NB4 (cell line): Measurements from ENCODE around the gene SEPTIN5.

ENCODE experiments used
- DNase-seq: peaks from one replicate; pipeline ENCODE4 v3.0.0; 2010; ENCODE audit warnings: low read depth
- H3K4me3 ChIP-seq: one replicate; pipeline ENCODE4 v1.5.1; 2011; ENCODE audit warnings: mild to moderate bottlenecking, low read depth, low read length, moderate library complexity
- CTCF ChIP-seq: IDR thresholded peaks from one replicate; pipeline ENCODE4 v1.5.1; 2012; ENCODE audit warnings: low read depth, low read length
- MAX ChIP-seq: IDR thresholded peaks from 2 replicates; pipeline ENCODE4 v1.6.1; 2011; ENCODE audit warnings: low read depth, low read length
- MYC ChIP-seq: IDR thresholded peaks from 2 replicates; pipeline ENCODE4 v1.6.1; 2011; ENCODE audit warnings: low read depth, low read length
- POLR2A ChIP-seq: IDR thresholded peaks from 2 replicates; pipeline ENCODE4 v1.6.1; 2011; ENCODE audit warnings: mild to moderate bottlenecking; ENCODE audit not compliant: insufficient read length; ENCODE audit errors: extremely low read depth

SEPTIN5 gene

GRCh38 chr22:19728836-19729235 lies 14.5 kb downstream of the SEPTIN5 start:
- no peak for TF ChIP-seq MYC
- TF ChIP-seq MAX, result no peak
- no peak for TF ChIP-seq POLR2A
- TF ChIP-seq CTCF, result no peak
- DNase-seq, result no peak
- no peak overlapping the region for H3K4me3 ChIP-seq

- DNase-seq, result no peak
Observed at GRCh38 chr22:19729507-19729906, 15.2 kb downstream of the SEPTIN5 start.

GRCh38 chr22:19730198-19730597 lies 15.9 kb downstream of the SEPTIN5 start:
- DNase-seq, result no peak
- TF ChIP-seq CTCF (no peak), POLR2A (no peak), MAX (no peak), MYC (no peak)
- H3K4me3 ChIP-seq, result no peak overlapping the region

More at GRCh38 chr22:19729507-19729906, 15.2 kb downstream of the SEPTIN5 start:
- no peak overlapping the region for H3K4me3 ChIP-seq
- no peak for TF ChIP-seq CTCF
- no peak for TF ChIP-seq MYC
- no peak for TF ChIP-seq POLR2A

- DNase-seq, result peak; percentile 81
- no peak overlapping the region for H3K4me3 ChIP-seq
- TF ChIP-seq MAX (no peak), CTCF (peak; percentile 76), MYC (no peak), POLR2A (no peak)
Observed at GRCh38 chr22:19730655-19731360, 16.5 kb downstream of the SEPTIN5 start.

GRCh38 chr22:19731361-19732135 lies 17.2 kb downstream of the SEPTIN5 start:
- DNase-seq, result no peak
- TF ChIP-seq CTCF, result no peak
- no peak for TF ChIP-seq MAX
- no peak for TF ChIP-seq MYC
- TF ChIP-seq POLR2A, result no peak
- no peak overlapping the region for H3K4me3 ChIP-seq
